OCI-LY7 (cell line): Measurements from ENCODE around the gene DIP2A. TPM values are rescaled to one million over a fixed set of nuclear protein-coding genes. Genes with fewer than 3 reads are reported as not detected.

Source experiments
- BruUV-seq: library from RNA; stranded (reverse); fragments of 400-500 nt; replicated peaks from 2 replicates; lab custom pipeline; 2021; lab: Mats Ljungman, UMichigan
- CTCF ChIA-PET: fragments of 300-600 bp; sonication (Branson Sonifier 250); formaldehyde crosslinking; loops from one replicate; lab custom pipeline; 2022; ENCODE audit warnings: antibody characterized with exemption; ENCODE audit not compliant: unreplicated experiment; lab: Charles Lee
- POLR2A ChIA-PET: fragments of 300-600 bp; sonication (Branson Sonifier 250); formaldehyde crosslinking; loops from one replicate; lab custom pipeline; 2022; ENCODE audit warnings: antibody characterized with exemption; lab: Charles Lee
- DNase-seq: peaks from one replicate; pipeline ENCODE4 v3.0.0-alpha.2; 2015; ENCODE audit warnings: low spot score
- H2AFZ ChIP-seq: fragments of 200-600 bp; sonication (generic), shearing (Covaris generic); 2 replicates; pipeline ENCODE4 v1.6.1; 2014; ENCODE audit warnings: mild to moderate bottlenecking, antibody characterized with exemption, low read length, moderate library complexity
- H3K27ac ChIP-seq: fragments of 200-600 bp; sonication (generic); 2 replicates; pipeline ENCODE4 v1.5.1; 2014; ENCODE audit warnings: mixed run types, low read depth, mild to moderate bottlenecking, moderate library complexity, low read length, inconsistent platforms; ENCODE audit not compliant: poor library complexity, severe bottlenecking
- H3K36me3 ChIP-seq: fragments of 200-600 bp; sonication (generic); 2 replicates; pipeline ENCODE4 v1.6.1; 2014; ENCODE audit warnings: mild to moderate bottlenecking, antibody characterized with exemption, low read length, moderate library complexity, mixed read lengths; ENCODE audit not compliant: insufficient read depth
- H3K4me1 ChIP-seq: fragments of 200-600 bp; sonication (generic); 2 replicates; pipeline ENCODE4 v1.5.1; 2014; ENCODE audit warnings: mild to moderate bottlenecking, low read length; ENCODE audit not compliant: insufficient read depth, poor library complexity, severe bottlenecking
- H3K4me2 ChIP-seq: fragments of 200-600 bp; sonication (generic); 2 replicates; pipeline ENCODE4 v1.6.1; 2014; ENCODE audit warnings: mild to moderate bottlenecking, low read length
- H3K4me3 ChIP-seq: fragments of 200-600 bp; sonication (generic); 2 replicates; pipeline ENCODE4 v1.5.1; 2014; ENCODE audit warnings: mild to moderate bottlenecking, low read depth, low read length; ENCODE audit not compliant: poor library complexity, severe bottlenecking
- H3K79me2 ChIP-seq: fragments of 200-600 bp; sonication (generic); 2 replicates; pipeline ENCODE4 v1.6.1; 2016; ENCODE audit warnings: low read depth, mild to moderate bottlenecking, low read length, moderate library complexity, mixed read lengths; ENCODE audit not compliant: insufficient read depth
- H3K9me2 ChIP-seq: fragments of 200-600 bp; sonication (generic); 2 replicates; pipeline ENCODE4 v1.6.1; 2016; ENCODE audit warnings: mild to moderate bottlenecking, low read length, mixed read lengths; ENCODE audit not compliant: insufficient read depth
- H3K9me3 ChIP-seq: fragments of 200-600 bp; sonication (generic); 2 replicates; pipeline ENCODE4 v1.6.1; 2014; ENCODE audit warnings: mild to moderate bottlenecking, mixed run types, low read length, mixed read lengths
- H4K20me1 ChIP-seq: fragments of 200-600 bp; sonication (generic); 2 replicates; pipeline ENCODE4 v1.6.1; 2014; ENCODE audit warnings: mild to moderate bottlenecking, antibody characterized with exemption, low read length, moderate library complexity, mixed read lengths; ENCODE audit not compliant: insufficient read depth
- CTCF ChIP-seq: fragments of 200-600 bp; sonication (generic); conservative IDR thresholded peaks from 2 replicates; pipeline ENCODE4 v1.5.1; 2014; ENCODE audit warnings: mild to moderate bottlenecking, antibody characterized with exemption, low read length, moderate library complexity, mixed read lengths
- EZH2phosphoT487 ChIP-seq: fragments of 200-600 bp; sonication (generic); IDR thresholded peaks from 2 replicates; pipeline ENCODE4 v1.6.1; 2018; ENCODE audit warnings: low read depth, borderline replicate concordance, mild to moderate bottlenecking, mixed run types, antibody characterized with exemption, low read length, moderate library complexity, mixed read lengths
- intact Hi-C: fragments of 100-400 bp; cut with micrococcal nuclease; formaldehyde crosslinking; loops from one replicate; pipeline ENCODE4 v1.10.0; 2022; ENCODE audit not compliant: unreplicated experiment
- total RNA-seq, 2 experiments: library from RNA; depleted of rRNA in 1 of 2; stranded (reverse); fragments of >200 nt in 1 of 2; shearing (Covaris generic) in 1 of 2; gene quantifications; 2 replicates each; pipeline ENCODE4 v1.2.3, GENCODE V29; 2014 to 2022

Gene DIP2A
- total RNA-seq, 2 experiments from 2014 or later: 27.9 to 44.7 TPM

GRCh38 chr21:46538262-46538661 lies 79.6 kb downstream of the DIP2A start:
- H3K4me2 ChIP-seq: no peak overlapping the region
- H3K4me3 ChIP-seq: no peak overlapping the region
- no peaks in the 10 kb centered on the region for H4K20me1 ChIP-seq
- intact Hi-C loops: no loop called here
- CTCF ChIA-PET: no interaction called here
- no peak overlapping the region for H3K27ac ChIP-seq
- H3K36me3 ChIP-seq: peaks cover 10% of the 10 kb centered on the region; the same call in 1 of the 2 replicates
- DNase-seq: no peak
- BruUV-seq: no TSS peak
- TF ChIP-seq EZH2phosphoT487: no peak
- TF ChIP-seq CTCF: no peak
- no peaks in the 10 kb centered on the region for H3K79me2 ChIP-seq
- POLR2A ChIA-PET: interaction anchor here (0.8 kb wide), 1 partner anchor 96 kb away, joined by 3 read pairs; no protein-coding TSS in a partner anchor
- no peaks in the 10 kb centered on the region for H3K9me3 ChIP-seq
- no peak overlapping the region for H2AFZ ChIP-seq
- no peaks in the 10 kb centered on the region for H3K9me2 ChIP-seq
- H3K4me1 ChIP-seq: no peaks in the 10 kb centered on the region

- Histone ChIP-seq H3K79me2 (no peaks in the 10 kb centered on the region), H3K9me3 (no peaks in the 10 kb centered on the region), H3K36me3 (peaks cover 10% of the 10 kb centered on the region; the same call in 1 of the 2 replicates), H3K4me1 (no peaks in the 10 kb centered on the region), H3K4me2 (no peak overlapping the region), H3K9me2 (no peaks in the 10 kb centered on the region), H3K4me3 (no peak overlapping the region), H2AFZ (no peak overlapping the region), H4K20me1 (no peaks in the 10 kb centered on the region), H3K27ac (no peak overlapping the region)
- intact Hi-C loops: no loop called here
- TF ChIP-seq EZH2phosphoT487 (no peak), CTCF (no peak)
- no peak for DNase-seq
- ChIA-PET CTCF (no interaction called here), POLR2A (no interaction called here)
- BruUV-seq: no TSS peak
Observed at GRCh38 chr21:46538851-46539666, 80.4 kb downstream of the DIP2A start.
